Loucy (cell line): ENCODE data around the gene MAD1L1.

Experiments used
- H2AFZ ChIP-seq: fragments of 200-600 bp; sonication (generic); 2 replicates; pipeline ENCODE4 v1.6.0; 2016; ENCODE audit warnings: antibody characterized with exemption, mild to moderate bottlenecking, low read length, moderate library complexity
- H3F3A ChIP-seq: fragments of 200-600 bp; 2 replicates; pipeline ENCODE4 v1.6.0; 2016; ENCODE audit warnings: antibody characterized with exemption, low read depth, mild to moderate bottlenecking
- H3K27me3 ChIP-seq: fragments of 200-600 bp; sonication (generic); 2 replicates; pipeline ENCODE4 v1.6.1; 2014; ENCODE audit warnings: low read length, mild to moderate bottlenecking; ENCODE audit not compliant: insufficient read depth, poor library complexity, severe bottlenecking
- H3K36me3 ChIP-seq: fragments of 200-600 bp; sonication (generic); 2 replicates; pipeline ENCODE4 v1.6.1; 2016; ENCODE audit warnings: low read length; ENCODE audit not compliant: insufficient read depth
- H3K4me1 ChIP-seq: fragments of 200-600 bp; sonication (generic); 2 replicates; pipeline ENCODE4 v1.5.1; 2014; ENCODE audit warnings: low read length, mild to moderate bottlenecking; ENCODE audit not compliant: insufficient read depth, poor library complexity, severe bottlenecking
- H3K4me2 ChIP-seq: fragments of 200-600 bp; sonication (generic); 2 replicates; pipeline ENCODE4 v1.6.0; 2014; ENCODE audit warnings: antibody characterized with exemption, low read length, low read depth, mild to moderate bottlenecking; ENCODE audit not compliant: poor library complexity, severe bottlenecking
- H3K4me3 ChIP-seq: fragments of 200-600 bp; sonication (generic); 2 replicates; pipeline ENCODE4 v1.5.1; 2014; ENCODE audit warnings: low read length, mild to moderate bottlenecking, mixed read lengths; ENCODE audit not compliant: poor library complexity, severe bottlenecking
- H3K79me2 ChIP-seq: fragments of 200-600 bp; sonication (generic); 2 replicates; pipeline ENCODE4 v1.6.1; 2014; ENCODE audit warnings: low read length; ENCODE audit not compliant: insufficient read depth
- H3K9ac ChIP-seq: fragments of 200-600 bp; sonication (generic); 2 replicates; pipeline ENCODE4 v1.6.0; 2014; ENCODE audit warnings: mild to moderate bottlenecking, low read depth, low read length, moderate library complexity; ENCODE audit not compliant: poor library complexity, severe bottlenecking
- H3K9me2 ChIP-seq: fragments of 200-600 bp; sonication (generic); replicated peaks from 2 replicates; pipeline ENCODE4 v1.6.1; 2016; ENCODE audit warnings: low read depth, low read length, mixed read lengths
- H3K9me3 ChIP-seq: fragments of 200-600 bp; sonication (generic); 2 replicates; pipeline ENCODE4 v1.6.1; 2014; ENCODE audit warnings: mild to moderate bottlenecking, antibody characterized with exemption, low read length, low read depth; ENCODE audit not compliant: insufficient read depth
- H4K20me1 ChIP-seq: fragments of 200-600 bp; sonication (generic); 2 replicates; pipeline ENCODE4 v1.6.0; 2014; ENCODE audit warnings: antibody characterized with exemption, low read length, mild to moderate bottlenecking; ENCODE audit not compliant: insufficient read depth, poor library complexity, severe bottlenecking
- EZH2phosphoT487 ChIP-seq: fragments of 200-600 bp; IDR thresholded peaks from 2 replicates; pipeline ENCODE4 v1.6.1; 2018; ENCODE audit warnings: antibody characterized with exemption, mild to moderate bottlenecking, moderate library complexity, borderline replicate concordance
- TF ChIP-seq, protein P1 (sequence below): fragments of 200-600 bp; sonication (generic); conservative IDR thresholded peaks from 2 replicates; pipeline ENCODE4 v1.5.1; 2014; ENCODE audit warnings: mild to moderate bottlenecking, antibody characterized with exemption, low read length

MAD1L1 gene

DNA sequence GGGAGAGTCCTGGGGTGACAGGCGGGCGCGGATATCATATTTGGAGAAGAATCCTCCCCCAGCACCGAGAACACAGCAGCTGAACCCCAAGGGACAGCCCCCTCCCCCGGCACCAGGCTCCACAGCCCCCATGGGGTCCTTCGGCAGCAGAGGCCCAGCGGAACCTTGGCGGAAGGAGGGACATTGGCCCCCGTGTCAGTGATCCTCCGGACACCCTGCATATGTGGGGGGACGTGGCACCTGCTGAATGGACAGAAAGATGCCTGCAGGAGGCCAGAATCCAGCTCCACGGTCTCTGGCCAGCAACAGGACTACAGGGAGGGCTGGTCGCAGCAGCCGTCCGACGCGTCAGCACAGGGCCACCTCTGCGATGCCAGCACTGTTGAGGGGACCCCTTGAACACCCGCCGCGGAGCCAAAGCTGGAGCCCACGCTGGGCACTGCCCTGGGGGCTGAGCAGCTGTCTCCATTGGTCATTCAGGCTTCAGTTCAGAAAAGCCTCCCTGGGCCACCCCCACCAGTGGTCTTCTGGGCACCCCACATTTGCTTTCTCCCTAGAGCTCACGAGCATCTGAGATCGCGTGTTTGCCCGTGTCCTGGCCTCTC is 322.6 kb downstream of the MAD1L1 start:
- no peaks in the 10 kb centered on the region for H3K27me3 ChIP-seq
- H3K79me2 ChIP-seq, result peaks cover 14% of the 10 kb centered on the region; the same call in 1 of the 2 replicates
- no peak overlapping the region for H3K4me2 ChIP-seq
- H2AFZ ChIP-seq, result no peak overlapping the region
- no peak for TF ChIP-seq EZH2phosphoT487
- no peaks in the 10 kb centered on the region for H3K9me3 ChIP-seq
- H4K20me1 ChIP-seq, result peaks cover 8% of the 10 kb centered on the region
- no peak overlapping the region for H3K9ac ChIP-seq
- H3K9me2 ChIP-seq, result no peaks in the 10 kb centered on the region
- peaks cover 36% of the 10 kb centered on the region; the same call in 1 of the 2 replicates for H3K36me3 ChIP-seq
- no peaks in the 10 kb centered on the region for H3F3A ChIP-seq
- no peaks in the 10 kb centered on the region for H3K4me1 ChIP-seq
- no peak overlapping the region for H3K4me3 ChIP-seq

- no peak overlapping the region for H2AFZ ChIP-seq
- H3K4me1 ChIP-seq, result no peaks in the 10 kb centered on the region
- peaks cover 8% of the 10 kb centered on the region for H4K20me1 ChIP-seq
- no peak overlapping the region for H3K4me2 ChIP-seq
- peaks cover 33% of the 10 kb centered on the region; the same call in 1 of the 2 replicates for H3K36me3 ChIP-seq
- TF ChIP-seq, protein P1, sequence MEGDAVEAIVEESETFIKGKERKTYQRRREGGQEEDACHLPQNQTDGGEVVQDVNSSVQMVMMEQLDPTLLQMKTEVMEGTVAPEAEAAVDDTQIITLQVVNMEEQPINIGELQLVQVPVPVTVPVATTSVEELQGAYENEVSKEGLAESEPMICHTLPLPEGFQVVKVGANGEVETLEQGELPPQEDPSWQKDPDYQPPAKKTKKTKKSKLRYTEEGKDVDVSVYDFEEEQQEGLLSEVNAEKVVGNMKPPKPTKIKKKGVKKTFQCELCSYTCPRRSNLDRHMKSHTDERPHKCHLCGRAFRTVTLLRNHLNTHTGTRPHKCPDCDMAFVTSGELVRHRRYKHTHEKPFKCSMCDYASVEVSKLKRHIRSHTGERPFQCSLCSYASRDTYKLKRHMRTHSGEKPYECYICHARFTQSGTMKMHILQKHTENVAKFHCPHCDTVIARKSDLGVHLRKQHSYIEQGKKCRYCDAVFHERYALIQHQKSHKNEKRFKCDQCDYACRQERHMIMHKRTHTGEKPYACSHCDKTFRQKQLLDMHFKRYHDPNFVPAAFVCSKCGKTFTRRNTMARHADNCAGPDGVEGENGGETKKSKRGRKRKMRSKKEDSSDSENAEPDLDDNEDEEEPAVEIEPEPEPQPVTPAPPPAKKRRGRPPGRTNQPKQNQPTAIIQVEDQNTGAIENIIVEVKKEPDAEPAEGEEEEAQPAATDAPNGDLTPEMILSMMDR, result no peak
- TF ChIP-seq EZH2phosphoT487, result no peak
- H3K9me3 ChIP-seq, result no peaks in the 10 kb centered on the region
- H3K79me2 ChIP-seq, result peaks cover 9% of the 10 kb centered on the region; the same call in 1 of the 2 replicates
- H3K4me3 ChIP-seq, result no peak overlapping the region
- no peak overlapping the region for H3K9ac ChIP-seq
- no peaks in the 10 kb centered on the region for H3F3A ChIP-seq
- no peaks in the 10 kb centered on the region for H3K27me3 ChIP-seq
- no peaks in the 10 kb centered on the region for H3K9me2 ChIP-seq
Measured at GRCh38 chr7:1909476-1909875, 323.3 kb downstream of the MAD1L1 start.

DNA sequence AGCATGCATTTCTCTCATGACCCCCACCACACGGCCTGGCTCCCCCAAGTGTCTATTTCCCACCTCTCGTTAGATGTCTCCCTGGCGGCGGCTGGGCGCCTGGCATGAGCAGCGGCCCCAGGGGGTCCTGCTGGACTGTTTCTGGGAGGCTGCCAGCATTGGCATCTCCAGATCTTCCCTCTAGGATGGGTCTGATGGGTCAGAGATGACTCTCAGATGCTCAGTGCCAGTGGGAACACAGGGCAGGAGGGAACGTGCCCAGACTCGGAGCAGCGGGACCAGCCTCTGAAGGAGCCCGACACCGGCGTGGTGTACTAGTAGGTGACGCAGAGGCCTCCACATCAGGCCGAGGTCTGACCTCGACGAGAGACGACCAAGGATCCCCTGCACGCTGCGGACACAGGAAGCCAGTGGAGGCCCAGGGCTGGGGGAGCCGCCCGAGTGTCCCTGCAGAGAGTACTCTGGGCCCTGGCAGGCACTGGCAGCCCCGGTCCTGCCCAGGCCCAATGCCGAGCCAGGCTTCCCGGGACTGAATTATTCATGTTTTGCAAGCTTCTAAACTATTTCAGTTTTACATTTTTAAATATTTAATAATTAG is 323.8 kb downstream of the MAD1L1 start:
- H3K79me2 ChIP-seq, result peaks cover 6% of the 10 kb centered on the region; the same call in 1 of the 2 replicates
- TF ChIP-seq EZH2phosphoT487, result no peak
- TF ChIP-seq, protein P1, result no peak
- H3K4me3 ChIP-seq, result no peak overlapping the region
- H3K9ac ChIP-seq, result no peak overlapping the region
- H3K27me3 ChIP-seq, result no peaks in the 10 kb centered on the region
- H3K9me3 ChIP-seq, result no peaks in the 10 kb centered on the region
- no peaks in the 10 kb centered on the region for H3F3A ChIP-seq
- peaks cover 27% of the 10 kb centered on the region; the same call in 1 of the 2 replicates for H3K36me3 ChIP-seq
- H4K20me1 ChIP-seq, result peaks cover 8% of the 10 kb centered on the region
- H3K9me2 ChIP-seq, result no peaks in the 10 kb centered on the region
- no peak overlapping the region for H3K4me2 ChIP-seq
- no peak overlapping the region for H2AFZ ChIP-seq
- H3K4me1 ChIP-seq, result no peaks in the 10 kb centered on the region
